Suprapubic skin (tissue), 3 donors: ENCODE data around the gene CDC42EP5.

Source experiments
- CTCF ChIP-seq, 2 donors: fragments of 200-600 bp in 1 of 2; fragments of 450-650 bp in 1 of 2; sonication (generic) in 1 of 2; IDR thresholded peaks; one replicate each; pipeline ENCODE4 v1.5.1; 2016 to 2019; ENCODE audit warnings: antibody characterized with exemption in 2 of 2, mild to moderate bottlenecking in 1 of 2, moderate library complexity in 1 of 2
- POLR2AphosphoS5 ChIP-seq, 3 donors: sonication (generic); formaldehyde crosslinking; IDR thresholded peaks; one replicate each; pipeline ENCODE4 v1.6.1; 2017; ENCODE audit warnings: antibody characterized with exemption in 3 of 3

GRCh38 chr19:54473892-54474372, 836 bp upstream of the CDC42EP5 start:
- TF ChIP-seq CTCF (IDR thresholded peaks at IDR 0.05) = no peak
- no peak for TF ChIP-seq POLR2AphosphoS5 (IDR thresholded peaks at IDR 0.05)
